RWPE1 (cell line): ENCODE data around the gene NACC2.

Experiments used
- CTCF ChIA-PET: fragments of 350-600 bp; sonication (Branson Sonifier 250); formaldehyde crosslinking; extraction: SDS; loops from one replicate; lab custom pipeline; 2021; lab: Yijun Ruan, JAX
- POLR2A ChIA-PET: fragments of 400-600 bp; formaldehyde crosslinking; extraction: SDS; loops from one replicate; lab custom pipeline; 2020; ENCODE audit warnings: antibody characterized with exemption; ENCODE audit not compliant: low non-redundant PET; lab: Yijun Ruan, JAX
- DNase-seq: peaks from one replicate; pipeline ENCODE4 v3.0.0; 2012; ENCODE audit warnings: low spot score
- H3K27ac ChIP-seq: fragments of 450-650 bp; 2 replicates; pipeline ENCODE4 v1.5.1; 2017
- TF ChIP-seq, protein P1 (sequence below): fragments of 450-650 bp; conservative IDR thresholded peaks from 2 replicates; pipeline ENCODE4 v1.5.1; 2017; ENCODE audit warnings: low read depth, mild to moderate bottlenecking

NACC2 gene

DNA sequence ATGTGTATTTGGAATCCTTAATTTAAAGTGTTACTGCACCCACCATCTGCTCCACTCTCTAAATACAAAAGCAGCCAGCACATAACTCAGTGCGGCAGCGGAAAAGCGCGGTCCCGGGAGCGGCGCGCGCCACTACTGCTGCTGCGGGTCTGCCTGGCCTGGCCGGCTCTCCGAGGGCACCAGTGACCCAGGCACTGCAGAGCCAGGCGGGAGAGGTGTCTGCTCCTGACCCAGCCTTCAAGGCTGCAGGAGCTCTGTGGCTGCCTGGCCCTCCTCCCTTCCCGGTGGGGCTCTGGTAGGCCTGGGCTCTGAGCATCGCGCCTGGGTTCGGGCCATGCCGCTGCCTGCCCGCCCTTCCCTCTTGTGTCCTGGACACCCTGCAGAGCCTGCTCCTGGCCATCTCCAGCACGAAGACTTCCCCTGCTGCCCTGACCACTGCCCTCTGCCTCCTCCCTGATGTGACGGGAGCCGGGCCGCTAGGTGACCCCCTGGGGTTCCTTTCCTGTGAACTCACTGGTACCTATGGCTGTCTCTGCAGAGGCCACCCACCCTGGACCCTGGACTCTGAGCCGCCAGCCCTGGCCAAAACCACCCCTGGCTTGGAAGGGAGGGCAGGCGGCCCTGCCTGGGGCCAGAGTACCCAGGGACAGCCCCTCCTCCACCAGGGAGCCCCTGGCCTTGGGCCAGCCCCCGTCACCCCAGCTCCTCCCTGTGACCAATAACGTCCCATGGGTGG, 101.2 kb downstream of the NACC2 start:
- H3K27ac ChIP-seq, result peak overlapping the region; percentile 75
- DNase-seq, result no peak
- ChIA-PET CTCF (interaction anchor here (0.6 kb wide), 1 partner anchor 21 kb away, joined by 3 read pairs; no protein-coding TSS in a partner anchor), POLR2A (no interaction called here)
- TF ChIP-seq, protein P1, sequence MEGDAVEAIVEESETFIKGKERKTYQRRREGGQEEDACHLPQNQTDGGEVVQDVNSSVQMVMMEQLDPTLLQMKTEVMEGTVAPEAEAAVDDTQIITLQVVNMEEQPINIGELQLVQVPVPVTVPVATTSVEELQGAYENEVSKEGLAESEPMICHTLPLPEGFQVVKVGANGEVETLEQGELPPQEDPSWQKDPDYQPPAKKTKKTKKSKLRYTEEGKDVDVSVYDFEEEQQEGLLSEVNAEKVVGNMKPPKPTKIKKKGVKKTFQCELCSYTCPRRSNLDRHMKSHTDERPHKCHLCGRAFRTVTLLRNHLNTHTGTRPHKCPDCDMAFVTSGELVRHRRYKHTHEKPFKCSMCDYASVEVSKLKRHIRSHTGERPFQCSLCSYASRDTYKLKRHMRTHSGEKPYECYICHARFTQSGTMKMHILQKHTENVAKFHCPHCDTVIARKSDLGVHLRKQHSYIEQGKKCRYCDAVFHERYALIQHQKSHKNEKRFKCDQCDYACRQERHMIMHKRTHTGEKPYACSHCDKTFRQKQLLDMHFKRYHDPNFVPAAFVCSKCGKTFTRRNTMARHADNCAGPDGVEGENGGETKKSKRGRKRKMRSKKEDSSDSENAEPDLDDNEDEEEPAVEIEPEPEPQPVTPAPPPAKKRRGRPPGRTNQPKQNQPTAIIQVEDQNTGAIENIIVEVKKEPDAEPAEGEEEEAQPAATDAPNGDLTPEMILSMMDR, result no peak

DNA sequence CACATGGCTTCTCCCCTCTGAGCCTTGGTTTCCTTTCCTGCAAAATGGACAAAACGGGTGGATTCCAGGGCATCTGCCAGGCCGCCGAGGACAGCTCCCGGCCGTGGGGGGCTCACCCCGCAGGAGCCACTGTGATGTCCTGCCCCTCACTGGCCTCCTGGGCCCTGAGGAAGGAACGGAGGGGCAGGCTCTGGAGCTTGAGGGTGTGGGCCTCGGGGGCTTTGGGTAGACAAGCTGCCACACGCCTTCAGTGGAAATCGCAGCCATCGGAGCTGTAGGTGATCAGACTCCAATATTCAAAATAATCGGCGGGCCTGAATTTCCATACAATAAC, 101.7 kb downstream of the NACC2 start:
- peak overlapping the region; percentile 75 for H3K27ac ChIP-seq
- TF ChIP-seq, protein P1, result no peak
- DNase-seq, result no peak
- ChIA-PET POLR2A (no interaction called here), CTCF (no interaction called here)

DNA sequence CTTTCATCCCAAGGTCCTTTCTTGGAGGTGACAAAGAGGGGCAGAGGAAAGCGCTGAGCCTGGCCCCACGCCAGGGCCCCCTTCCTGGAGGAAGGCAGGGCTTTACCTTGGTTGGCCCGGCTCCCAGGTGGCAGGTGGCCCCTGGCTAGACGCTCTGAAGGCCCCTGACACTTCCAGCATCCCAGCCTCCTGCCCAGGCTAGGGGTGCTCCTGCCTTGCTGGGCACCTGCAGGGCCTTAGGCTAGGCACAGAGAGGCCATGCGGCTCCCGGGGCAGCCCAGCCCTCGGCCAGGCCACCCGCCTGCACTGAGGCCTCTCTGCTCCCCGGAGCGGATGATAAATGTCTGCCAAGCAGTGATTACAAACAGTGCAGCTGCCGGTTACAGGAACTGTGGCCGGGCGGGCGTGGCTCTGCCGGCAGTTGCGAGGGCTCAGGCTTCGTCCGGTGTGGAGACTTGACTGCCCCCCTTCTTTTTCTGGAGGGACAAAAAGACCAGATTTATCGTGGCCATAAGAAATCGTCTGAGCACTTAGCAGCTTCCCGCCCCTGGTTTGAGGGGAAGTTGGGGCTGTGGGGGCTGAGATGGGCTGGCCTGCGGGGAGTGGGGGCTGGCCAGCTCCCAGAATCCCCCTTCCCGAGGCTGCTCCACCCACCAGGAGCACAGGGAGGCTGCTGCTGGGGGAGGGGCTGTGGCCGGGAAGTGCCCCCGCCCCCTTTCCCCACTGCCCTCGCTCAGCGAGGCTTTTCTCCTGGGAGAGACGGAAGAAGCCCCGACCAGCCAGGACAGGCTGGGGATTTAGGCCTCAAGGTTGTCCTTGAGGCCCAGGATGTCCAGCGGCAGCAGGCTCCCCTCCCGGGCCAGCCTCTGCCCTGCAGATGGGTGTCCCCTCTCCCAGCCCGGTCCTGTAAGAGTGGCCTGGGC, 102.3 kb downstream of the NACC2 start:
- peak; percentile 59 for DNase-seq
- CTCF ChIA-PET, result no interaction called here
- TF ChIP-seq, protein P1, result no peak
- POLR2A ChIA-PET, result no interaction called here
- H3K27ac ChIP-seq, result peak overlapping the region; percentile 75

DNA sequence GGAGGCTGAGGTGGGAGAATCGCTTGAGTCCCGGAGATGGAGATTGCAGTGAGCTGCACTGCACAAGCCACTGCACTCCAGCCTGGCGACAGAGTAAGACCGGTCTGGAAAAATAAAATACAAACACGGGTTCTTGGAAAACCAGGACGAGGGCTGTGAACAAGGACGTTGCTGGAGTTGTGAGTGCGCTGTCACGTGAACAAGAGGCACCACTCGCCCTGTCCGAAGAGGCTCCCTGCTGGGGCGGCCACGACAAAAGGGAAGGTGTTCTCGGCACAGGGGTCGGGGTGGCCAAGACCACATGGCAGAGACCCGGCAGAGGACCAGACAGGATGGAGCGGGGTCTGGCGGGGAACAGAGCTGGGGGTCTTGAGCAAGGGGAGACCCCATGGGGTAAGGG, 103.3 kb downstream of the NACC2 start:
- peak overlapping the region; percentile 75 for H3K27ac ChIP-seq
- TF ChIP-seq, protein P1, result no peak
- no peak for DNase-seq
- CTCF ChIA-PET, result no interaction called here
- POLR2A ChIA-PET, result no interaction called here

DNA sequence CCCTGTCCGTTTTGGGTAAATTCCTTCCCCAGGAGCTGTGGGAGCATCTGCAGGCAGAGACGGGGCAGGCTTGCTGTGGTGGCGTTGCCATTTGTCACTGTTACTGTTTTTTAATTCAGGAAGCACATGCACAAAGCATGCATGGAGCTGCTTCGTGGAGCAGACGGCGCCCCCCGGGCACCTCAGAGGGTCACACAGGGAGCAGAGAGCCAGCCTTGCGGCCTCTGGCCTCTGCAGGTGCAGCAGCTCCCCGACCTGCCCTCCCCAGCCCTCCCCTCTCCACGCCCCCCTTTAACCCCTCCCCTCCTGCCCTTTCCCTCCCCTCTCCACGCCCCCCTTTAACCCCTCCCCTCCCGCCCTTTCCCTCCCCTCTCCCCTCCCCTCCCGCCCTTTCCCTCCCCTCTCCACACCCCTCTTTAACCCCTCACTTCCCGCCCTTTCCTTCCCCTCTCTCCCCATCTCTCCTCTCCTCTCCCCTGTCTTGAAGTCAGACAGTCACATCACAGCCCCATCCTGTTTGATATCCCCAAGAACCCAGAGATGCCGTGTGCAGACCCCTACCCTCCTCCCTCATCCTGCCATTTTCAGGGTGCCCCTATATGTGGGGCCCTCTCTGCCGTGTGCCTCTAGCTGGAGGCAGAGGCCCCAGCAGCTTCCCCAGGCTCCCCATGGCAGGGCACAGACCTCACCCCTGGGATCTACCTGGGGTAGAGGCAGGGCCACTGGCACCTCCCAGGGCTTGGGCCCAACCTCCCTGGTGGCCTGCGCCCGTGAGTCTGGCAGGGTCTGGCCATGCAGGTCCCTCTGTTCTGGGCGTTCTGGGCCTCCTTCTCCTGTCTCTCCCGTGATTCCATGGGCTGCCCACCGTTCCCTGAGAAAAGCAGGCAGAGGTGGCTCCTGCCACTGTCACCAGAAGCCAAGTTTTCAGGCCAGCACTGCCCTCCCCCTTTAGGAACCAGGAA, 104.3 kb downstream of the NACC2 start:
- DNase-seq, result peak; percentile 62

More for the DNA sequence above, 104.3 kb downstream of the NACC2 start:
- CTCF ChIA-PET, result no interaction called here
- POLR2A ChIA-PET, result no interaction called here
- TF ChIP-seq, protein P1, result no peak
- peak overlapping the region; percentile 26 for H3K27ac ChIP-seq
